GM12878 (cell line): Measurements from ENCODE around the gene FFAR3. TPM values are rescaled to one million over a fixed set of nuclear protein-coding genes. Genes with fewer than 3 reads are reported as not detected.
A peak's percentile ranks its signal among the peaks of the same experiment; 100 is the strongest.

ENCODE experiments used
- ATAC-seq: fragments of 200-7000 bp; cut with Tn5 transposase; 3 replicates; pipeline ENCODE4 v1.9.1; 2020; ENCODE audit warnings: mild to moderate bottlenecking, moderate library complexity
- BruUV-seq: library from RNA; stranded (reverse); fragments of 400-500 nt; replicated peaks from 2 replicates; lab custom pipeline; 2021; lab: Mats Ljungman, UMichigan
- CTCF ChIA-PET: fragments of 300-600 bp; sonication (Branson Sonifier 250); formaldehyde crosslinking; extraction: SDS; loops from one replicate; lab custom pipeline; 2021; ENCODE audit warnings: inconsistent platforms; lab: Yijun Ruan, JAX
- POLR2A ChIA-PET: fragments of 350-600 bp; formaldehyde crosslinking; extraction: SDS; loops from one replicate; lab custom pipeline; 2021; ENCODE audit warnings: inconsistent platforms; lab: Charles Lee
- RAD21 ChIA-PET: fragments of 300-600 bp; sonication (Branson Sonifier 250); formaldehyde crosslinking; loops from one replicate; lab custom pipeline; 2023; ENCODE audit warnings: antibody characterized with exemption; ENCODE audit not compliant: unreplicated experiment; lab: Charles Lee
- SMC1A ChIA-PET: fragments of 300-600 bp; sonication (Branson Sonifier 250); formaldehyde crosslinking; loops from one replicate; lab custom pipeline; 2023; ENCODE audit not compliant: unreplicated experiment, uncharacterized antibody; lab: Charles Lee
- DNase-seq: peaks from one replicate; pipeline ENCODE4 v3.0.0-alpha.2; 2011; ENCODE audit warnings: low read depth, low spot score
- FAIRE-seq: peaks from 3 replicates; lab custom pipeline; 2011; peaks lifted over from hg19 to GRCh38; lab: Jason Lieb, UNC
- H2AFZ ChIP-seq: 2 replicates; pipeline ENCODE4 v1.6.0; 2011; ENCODE audit warnings: low read depth, low read length, control low read depth; ENCODE audit not compliant: control insufficient read depth
- H3K27ac ChIP-seq: 2 replicates; pipeline ENCODE4 v1.5.1; 2011; ENCODE audit warnings: control low read depth; ENCODE audit not compliant: control insufficient read depth, insufficient read depth
- H3K27me3 ChIP-seq, 2 experiments: replicated peaks in 1 of 2; 2 replicates each; pipeline versions ENCODE4 v1.6.0 to v1.6.1; 2011; ENCODE audit warnings: low read length in 1 of 2; ENCODE audit not compliant: control insufficient read depth in 2 of 2, insufficient read depth in 2 of 2
- H3K36me3 ChIP-seq, 2 experiments: 2 replicates each; pipeline ENCODE4 v1.5.1; 2011; ENCODE audit warnings: low read length in 1 of 2; ENCODE audit not compliant: control insufficient read depth in 2 of 2, insufficient read depth in 2 of 2
- H3K4me1 ChIP-seq: 2 replicates; pipeline ENCODE4 v1.6.1; 2011; ENCODE audit warnings: mild to moderate bottlenecking, low read length, moderate library complexity, mixed read lengths; ENCODE audit not compliant: control insufficient read depth, insufficient read depth
- H3K4me2 ChIP-seq: 2 replicates; pipeline ENCODE4 v1.6.0; 2011; ENCODE audit warnings: control low read depth; ENCODE audit not compliant: control insufficient read depth, insufficient read depth
- H3K4me3 ChIP-seq: fragments of 200-600 bp; sonication (generic); 2 replicates; pipeline ENCODE4 v1.5.1; 2016
- H3K79me2 ChIP-seq: 2 replicates; pipeline ENCODE4 v1.6.0; 2011; ENCODE audit warnings: low read length; ENCODE audit not compliant: control insufficient read depth, insufficient read depth
- H3K9ac ChIP-seq: 2 replicates; pipeline ENCODE4 v1.8.0; 2011; ENCODE audit warnings: low read length, control low read depth, mixed read lengths; ENCODE audit not compliant: control insufficient read depth, insufficient read depth
- H3K9me3 ChIP-seq: replicated peaks from 3 replicates; pipeline ENCODE4 v1.5.1; 2011; ENCODE audit warnings: mild to moderate bottlenecking, low read length; ENCODE audit not compliant: control insufficient read depth, insufficient read depth
- H4K20me1 ChIP-seq: 2 replicates; pipeline ENCODE4 v1.6.0; 2011; ENCODE audit not compliant: control insufficient read depth, insufficient read depth
- BHLHE40 ChIP-seq, 2 experiments: fragments of 450-650 bp in 1 of 2; IDR thresholded peaks; 2 replicates each; pipeline ENCODE4 v1.6.1; 2011 to 2017; ENCODE audit warnings: low read depth in 2 of 2, borderline replicate concordance in 1 of 2, improper control_type of control experiment in 1 of 2, low read length in 1 of 2, mild to moderate bottlenecking in 1 of 2
- HDGF ChIP-seq: fragments of 450-650 bp; IDR thresholded peaks from 2 replicates; pipeline ENCODE4 v1.6.1; 2016; ENCODE audit warnings: antibody characterized with exemption
- NBN ChIP-seq: fragments of 450-650 bp; IDR thresholded peaks from 2 replicates; pipeline ENCODE4 v1.6.1; 2016
- SPI1 ChIP-seq: IDR thresholded peaks from 2 replicates; pipeline ENCODE4 v1.6.1; 2011; ENCODE audit warnings: low read depth, mild to moderate bottlenecking, low read length, moderate library complexity, borderline replicate concordance; ENCODE audit not compliant: insufficient read depth
- ZNF384 ChIP-seq: IDR thresholded peaks from 2 replicates; pipeline ENCODE4 v1.6.1; 2012; ENCODE audit warnings: low read depth, mild to moderate bottlenecking, low read length, improper control_type of control experiment, borderline replicate concordance
- WGBS: methylation state at CpG from one replicate; pipeline ENCODE4 v1.1.6; 2016; ENCODE audit warnings: low lambda C conversion rate; ENCODE audit not compliant: insufficient replicate concordance, insufficient coverage; ENCODE audit errors: missing lambda C conversion rate; 5-methylcytosine and 5-hydroxymethylcytosine counted together
- in situ Hi-C: fragments of 300-500 bp; cut with MboI; formaldehyde crosslinking; loops from 9 replicates; pipeline ENCODE4 v1.14.3; 2018; ENCODE audit warnings: mixed read lengths
- intact Hi-C: fragments of 100-400 bp; cut with micrococcal nuclease; formaldehyde crosslinking; loops from one replicate; pipeline ENCODE4 v1.14.2; 2022; ENCODE audit not compliant: unreplicated experiment
- polyA plus RNA-seq, 11 experiments: library from polyadenylated mRNA; depleted of rRNA in 4 of 11; unstranded in 6 of 11; stranded (reverse) in 5 of 11; fragments of >200 nt; fragmentation: Nextera tagmentation in 4 of 11; fragmentation: Illumina TruSeq in 1 of 11; extraction: Ambion mirVana in 4 of 11; extraction: Trizol in 1 of 11; gene quantifications; 1 replicate in 1 of 11; 2 replicates in 10 of 11; pipeline versions ENCODE4 v1.2.1 to v1.2.3, GENCODE V29; 2011 to 2016; ENCODE audit warnings: inconsistent platforms in 2 of 11, missing spikeins in 2 of 11, low read depth in 1 of 11
- total RNA-seq, 4 experiments: library from RNA; depleted of rRNA in 3 of 4; stranded (reverse); fragments of >200 nt in 3 of 4; fragmentation: Illumina TruSeq in 1 of 4; extraction: Trizol in 1 of 4; gene quantifications; 2 replicates each; pipeline versions ENCODE4 v1.2.1 to v1.2.3, GENCODE V29; 2013 to 2021

The FFAR3 gene
- total and polyA plus RNA-seq, 10 of the 15 experiments (the other 5 are each of a cell fraction or from before 2014, with no cell fraction given) = 0.15 to 0.18 TPM; not detected in 8

- FAIRE-seq (no peak), DNase-seq (no peak), ATAC-seq (no peak)
- H3K36me3 ChIP-seq = no peaks in the 10 kb centered on the region
- peaks cover 2% of the 10 kb centered on the region; the same call in 2 of the 3 replicates for H3K9me3 ChIP-seq
- no TSS peak for BruUV-seq
- H2AFZ ChIP-seq = no peak overlapping the region
- CTCF ChIA-PET = interaction anchor here (0.6 to 4.0 kb wide), 13 partner anchors 16 to 117 kb away, joined by 3 to 22 read pairs (median 4); no protein-coding TSS in a partner anchor
- H4K20me1 ChIP-seq = no peaks in the 10 kb centered on the region
- no peak overlapping the region for H3K9ac ChIP-seq
- no peak overlapping the region for H3K4me3 ChIP-seq
- POLR2A ChIA-PET = interaction anchor here (0.6 to 4.1 kb wide), 17 partner anchors 10 to 89 kb away, joined by 3 to 52 read pairs (median 5); no protein-coding TSS in a partner anchor
- H3K79me2 ChIP-seq = no peaks in the 10 kb centered on the region
- in situ Hi-C loops = no loop called here
- TF ChIP-seq SPI1 (peak; percentile 53; the same call in 1 of the 2 replicates), BHLHE40 (IDR thresholded peaks at IDR 0.05; ENCODE audit: borderline replicate concordance in 1 of 2, low read depth in 2 of 2, low read length in 1 of 2) (no peak), HDGF (0 out of 2 replicates have a peak, but pooled peaks have one; percentile 4), NBN (0 out of 2 replicates have a peak, but pooled peaks have one; percentile 25), ZNF384 (peak; percentile 32)
- intact Hi-C loops = loop anchor here (1.0 to 5.0 kb wide), 2 partner anchors 24 to 40 kb away; no protein-coding TSS in a partner anchor
- WGBS = 8% methylated on average over 1 of the region's 1 CpG
- RAD21 ChIA-PET = interaction anchor here (0.7 to 5.8 kb wide), 18 partner anchors 13 to 271 kb away, joined by 3 to 90 read pairs (median 4); partner anchors contain the start of genes COX6B1 and FFAR1
- SMC1A ChIA-PET = interaction anchor here (0.8 to 5.4 kb wide), 17 partner anchors 8 to 336 kb away, joined by 3 to 110 read pairs (median 6); partner anchors contain the start of gene FFAR3
- no peaks in the 10 kb centered on the region for H3K27me3 ChIP-seq
- H3K4me2 ChIP-seq = peak overlapping the region; percentile 15; the same call in 1 of the 2 replicates
- H3K4me1 ChIP-seq = peaks cover 34% of the 10 kb centered on the region
- peak overlapping the region; percentile 66 for H3K27ac ChIP-seq
Measured at GRCh38 chr19:35377656-35378055, 19.4 kb downstream of the FFAR3 start.
